ENCODE measurements around the gene PPM1E.

DNA sequence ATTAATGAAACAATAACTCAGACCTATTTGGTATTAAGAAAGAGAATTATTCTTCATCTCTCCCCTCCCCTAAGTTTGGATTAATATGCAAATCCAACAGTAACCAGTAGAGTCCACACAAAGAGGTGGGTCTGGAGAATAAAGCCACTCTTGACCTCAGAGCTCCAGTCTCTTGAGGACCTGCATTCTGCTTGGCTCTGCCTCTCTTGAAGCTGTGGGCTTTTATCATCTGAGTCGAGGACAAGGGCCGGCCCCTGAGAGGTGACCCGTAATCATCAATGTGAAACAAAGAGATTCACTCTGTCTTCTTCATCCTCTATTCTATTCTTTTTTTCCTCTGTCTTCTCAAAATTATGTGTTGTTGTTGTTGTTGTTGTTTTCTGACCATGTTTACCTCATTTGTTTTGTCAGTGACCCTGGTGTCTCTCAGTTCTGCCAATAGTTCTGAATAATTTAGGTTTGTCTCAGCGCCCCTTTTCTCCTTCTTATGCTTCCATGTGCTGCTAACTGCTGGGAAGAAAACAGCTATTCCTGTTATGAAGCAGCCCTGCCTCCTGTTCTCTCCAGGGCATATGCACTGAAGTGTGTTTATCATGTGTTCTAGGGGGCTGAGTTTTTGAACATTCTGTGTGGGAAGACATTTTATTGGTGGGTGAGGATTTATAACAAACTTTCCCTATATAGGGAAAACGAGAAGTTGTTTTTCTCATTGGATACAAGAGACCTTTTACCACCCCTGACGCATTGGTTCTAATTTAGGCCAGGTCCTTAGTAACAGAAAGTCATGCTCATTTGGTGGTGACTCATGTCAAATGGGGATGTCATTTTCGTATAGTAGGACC, 215.2 kb downstream of the PPM1E start:
- TF ChIP-seq FOSL2 (IDR thresholded peaks at IDR 0.05) (no peak), FOSL2 (CRISPR knock-in tag; IDR thresholded peaks at IDR 0.05) (no peak), NFE2L2 (conservative IDR thresholded peaks at IDR 0.05; ENCODE audit: low read length) (no peak), MAFK (IDR thresholded peaks at IDR 0.05; ENCODE audit: partially characterized antibody) (no peak), POLR2A (IDR thresholded peaks at IDR 0.05; ENCODE audit: low read length) (no peak), RCOR1 (IDR thresholded peaks at IDR 0.05; ENCODE audit: low read depth, low read length) (no peak), BHLHE40 (IDR thresholded peaks at IDR 0.05; ENCODE audit: low read depth, low read length) (no peak), MYC (IDR thresholded peaks at IDR 0.05; ENCODE audit: borderline replicate concordance, low read length) (no peak), ZSCAN20 (CRISPR knock-in tag; IDR thresholded peaks at IDR 0.05) (no peak)
- TF ChIP-seq, protein P1, sequence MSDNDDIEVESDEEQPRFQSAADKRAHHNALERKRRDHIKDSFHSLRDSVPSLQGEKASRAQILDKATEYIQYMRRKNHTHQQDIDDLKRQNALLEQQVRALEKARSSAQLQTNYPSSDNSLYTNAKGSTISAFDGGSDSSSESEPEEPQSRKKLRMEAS (IDR thresholded peaks at IDR 0.05), result no peak
- TF ChIP-seq, protein P2, sequence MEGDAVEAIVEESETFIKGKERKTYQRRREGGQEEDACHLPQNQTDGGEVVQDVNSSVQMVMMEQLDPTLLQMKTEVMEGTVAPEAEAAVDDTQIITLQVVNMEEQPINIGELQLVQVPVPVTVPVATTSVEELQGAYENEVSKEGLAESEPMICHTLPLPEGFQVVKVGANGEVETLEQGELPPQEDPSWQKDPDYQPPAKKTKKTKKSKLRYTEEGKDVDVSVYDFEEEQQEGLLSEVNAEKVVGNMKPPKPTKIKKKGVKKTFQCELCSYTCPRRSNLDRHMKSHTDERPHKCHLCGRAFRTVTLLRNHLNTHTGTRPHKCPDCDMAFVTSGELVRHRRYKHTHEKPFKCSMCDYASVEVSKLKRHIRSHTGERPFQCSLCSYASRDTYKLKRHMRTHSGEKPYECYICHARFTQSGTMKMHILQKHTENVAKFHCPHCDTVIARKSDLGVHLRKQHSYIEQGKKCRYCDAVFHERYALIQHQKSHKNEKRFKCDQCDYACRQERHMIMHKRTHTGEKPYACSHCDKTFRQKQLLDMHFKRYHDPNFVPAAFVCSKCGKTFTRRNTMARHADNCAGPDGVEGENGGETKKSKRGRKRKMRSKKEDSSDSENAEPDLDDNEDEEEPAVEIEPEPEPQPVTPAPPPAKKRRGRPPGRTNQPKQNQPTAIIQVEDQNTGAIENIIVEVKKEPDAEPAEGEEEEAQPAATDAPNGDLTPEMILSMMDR (IDR thresholded peaks at IDR 0.05), result no peak
- TF ChIP-seq, protein P3, sequence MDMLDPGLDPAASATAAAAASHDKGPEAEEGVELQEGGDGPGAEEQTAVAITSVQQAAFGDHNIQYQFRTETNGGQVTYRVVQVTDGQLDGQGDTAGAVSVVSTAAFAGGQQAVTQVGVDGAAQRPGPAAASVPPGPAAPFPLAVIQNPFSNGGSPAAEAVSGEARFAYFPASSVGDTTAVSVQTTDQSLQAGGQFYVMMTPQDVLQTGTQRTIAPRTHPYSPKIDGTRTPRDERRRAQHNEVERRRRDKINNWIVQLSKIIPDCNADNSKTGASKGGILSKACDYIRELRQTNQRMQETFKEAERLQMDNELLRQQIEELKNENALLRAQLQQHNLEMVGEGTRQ (IDR thresholded peaks at IDR 0.05), result no peak

All from A549 (cell line).